Measurements from ENCODE around the gene NCOR1.
"Not testable (repeated sequence)": the region's sequence is repeated elsewhere in the genome, so short reads cannot be mapped to it uniquely, and the experiment has no call there.

NCOR1 gene

DNA sequence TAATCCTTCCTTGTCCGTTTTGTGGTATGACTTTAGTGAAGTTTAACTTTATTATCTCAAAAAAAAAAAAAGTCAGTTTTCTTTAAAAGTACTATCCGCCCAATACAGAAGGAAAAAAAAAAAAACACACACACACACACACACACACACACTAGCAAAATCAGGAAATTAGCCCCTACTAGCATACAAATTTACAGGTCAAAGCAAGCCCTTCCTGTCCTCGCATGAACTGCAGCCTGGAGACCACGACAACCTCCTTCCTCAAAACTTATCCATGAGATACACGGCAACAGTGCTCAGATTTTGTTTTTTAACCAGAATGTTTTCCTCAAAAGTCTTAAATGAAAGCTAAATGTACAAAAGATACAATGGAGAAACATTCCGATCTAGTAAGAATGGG, 16.2 kb downstream of the NCOR1 start:
- no peak overlapping the region for H3K4me3 ChIP-seq (replicated peaks in 1 of 2; ENCODE audit: low read depth in 2 of 2, low read length in 2 of 2)
- peak; percentile 25 to 45 for DNase-seq (ENCODE audit: low read depth in 2 of 2)
- TF ChIP-seq, protein P1, sequence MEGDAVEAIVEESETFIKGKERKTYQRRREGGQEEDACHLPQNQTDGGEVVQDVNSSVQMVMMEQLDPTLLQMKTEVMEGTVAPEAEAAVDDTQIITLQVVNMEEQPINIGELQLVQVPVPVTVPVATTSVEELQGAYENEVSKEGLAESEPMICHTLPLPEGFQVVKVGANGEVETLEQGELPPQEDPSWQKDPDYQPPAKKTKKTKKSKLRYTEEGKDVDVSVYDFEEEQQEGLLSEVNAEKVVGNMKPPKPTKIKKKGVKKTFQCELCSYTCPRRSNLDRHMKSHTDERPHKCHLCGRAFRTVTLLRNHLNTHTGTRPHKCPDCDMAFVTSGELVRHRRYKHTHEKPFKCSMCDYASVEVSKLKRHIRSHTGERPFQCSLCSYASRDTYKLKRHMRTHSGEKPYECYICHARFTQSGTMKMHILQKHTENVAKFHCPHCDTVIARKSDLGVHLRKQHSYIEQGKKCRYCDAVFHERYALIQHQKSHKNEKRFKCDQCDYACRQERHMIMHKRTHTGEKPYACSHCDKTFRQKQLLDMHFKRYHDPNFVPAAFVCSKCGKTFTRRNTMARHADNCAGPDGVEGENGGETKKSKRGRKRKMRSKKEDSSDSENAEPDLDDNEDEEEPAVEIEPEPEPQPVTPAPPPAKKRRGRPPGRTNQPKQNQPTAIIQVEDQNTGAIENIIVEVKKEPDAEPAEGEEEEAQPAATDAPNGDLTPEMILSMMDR (IDR thresholded peaks at IDR 0.05; ENCODE audit: low read depth, low read length) = no peak

DNA sequence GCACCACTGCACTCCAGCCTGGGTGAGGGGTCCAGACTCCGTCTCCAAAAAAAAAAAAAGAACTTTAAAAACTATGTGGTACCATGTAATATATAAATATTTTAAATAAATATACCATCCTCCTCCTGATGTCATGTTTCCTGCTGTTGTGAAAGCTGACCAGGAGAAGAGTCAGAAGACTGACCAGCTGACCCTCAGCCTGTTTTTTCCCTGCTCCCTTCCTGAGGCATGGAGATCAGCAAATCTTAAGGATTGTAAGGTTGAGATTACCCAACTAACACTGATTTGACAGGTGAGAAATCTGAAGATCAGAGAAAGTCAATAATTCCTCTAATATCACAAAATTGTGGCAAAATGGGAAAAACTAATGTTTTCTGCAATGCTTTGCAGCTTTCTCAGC, 18.1 kb downstream of the NCOR1 start:
- TF ChIP-seq, protein P1 (IDR thresholded peaks at IDR 0.05; ENCODE audit: low read depth, low read length) = no peak
- DNase-seq (ENCODE audit: low read depth in 2 of 2) = no peak

DNA sequence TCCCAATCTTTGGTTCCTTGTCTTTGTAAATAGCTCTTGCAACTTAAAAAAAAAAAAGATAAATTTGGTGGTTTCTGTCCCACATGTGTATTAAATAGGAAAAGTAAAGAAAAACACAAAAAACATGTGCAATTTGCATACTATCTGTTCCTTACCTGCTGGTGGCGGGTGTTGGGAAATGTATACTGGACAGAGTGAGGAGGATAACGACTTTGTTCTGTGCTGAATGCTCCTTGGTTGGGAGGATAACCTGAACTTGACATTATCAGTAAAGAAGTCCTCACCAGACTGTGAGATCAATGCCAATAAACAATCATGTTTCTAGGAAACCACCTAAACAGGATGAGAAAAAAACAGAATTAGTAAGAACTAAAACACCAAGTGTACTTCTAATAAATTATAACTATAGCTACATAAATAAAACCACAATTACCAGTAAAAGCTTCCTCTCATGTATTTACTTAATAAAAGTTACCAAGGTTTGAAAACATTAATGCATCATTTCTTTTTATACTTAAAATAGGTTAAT, 21.0 kb downstream of the NCOR1 start:
- DNase-seq (ENCODE audit: low read depth in 2 of 2); H3K4me3 ChIP-seq (replicated peaks in 1 of 2; ENCODE audit: low read depth in 2 of 2, low read length in 2 of 2): not testable (repeated sequence)

More for the DNA sequence above, 18.1 kb downstream of the NCOR1 start:
- H3K4me3 ChIP-seq (replicated peaks in 1 of 2; ENCODE audit: low read depth in 2 of 2, low read length in 2 of 2) = no peak overlapping the region

DNA sequence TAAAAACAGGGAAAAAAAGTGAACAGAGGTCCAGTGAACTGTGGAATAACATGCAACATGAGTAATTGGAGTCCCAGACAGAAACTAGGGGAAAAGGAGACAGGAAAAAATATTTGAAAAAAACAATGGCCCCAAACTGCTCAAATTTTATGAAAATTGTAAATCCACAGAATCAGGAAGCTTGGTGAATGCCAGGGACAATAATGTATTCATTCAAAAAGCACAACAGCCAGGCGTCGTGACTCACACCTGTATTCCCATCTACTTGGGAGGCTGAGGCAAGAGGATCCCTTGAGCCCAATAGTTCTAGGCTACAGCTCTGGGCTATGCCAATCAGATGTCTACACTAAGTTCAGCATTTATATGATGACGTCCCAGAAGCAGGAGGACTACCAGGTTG, 23.7 kb downstream of the NCOR1 start:
- peak in 1 of 2 donors; percentile 46 for DNase-seq (ENCODE audit: low read depth in 2 of 2)
- TF ChIP-seq, protein P1 (IDR thresholded peaks at IDR 0.05; ENCODE audit: low read depth, low read length) = no peak
- H3K4me3 ChIP-seq (replicated peaks in 1 of 2; ENCODE audit: low read depth in 2 of 2, low read length in 2 of 2) = no peak overlapping the region

DNA sequence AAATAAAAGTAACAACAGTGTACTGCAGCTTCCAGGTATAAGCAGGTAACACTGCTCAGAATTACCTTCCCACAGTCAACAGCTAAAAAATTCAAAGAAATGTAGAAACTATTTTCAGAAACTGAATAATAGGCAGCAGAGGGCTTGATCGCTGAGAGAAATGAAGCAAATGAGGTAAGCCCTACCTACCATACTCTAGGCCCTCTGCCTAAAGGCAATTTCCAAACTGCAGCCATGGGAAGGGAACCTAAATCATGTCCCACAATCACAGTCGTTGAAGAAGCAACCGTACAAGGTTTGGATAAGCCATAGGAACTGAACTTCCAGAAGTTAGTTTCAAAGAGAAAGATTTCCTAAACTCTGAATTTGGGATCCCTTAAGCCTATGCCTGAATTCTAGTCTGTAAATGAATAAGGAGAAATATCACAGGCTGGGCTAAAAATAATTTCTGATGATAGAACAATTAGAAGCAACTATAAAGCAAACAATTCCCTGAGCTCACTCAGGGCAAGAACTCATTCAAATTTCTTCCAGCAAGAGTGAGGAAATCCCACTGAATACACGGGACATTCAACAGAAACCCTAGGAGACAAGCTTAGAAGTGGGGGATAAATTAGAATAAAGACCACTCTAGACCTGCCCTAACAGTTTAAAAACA, 24.5 kb downstream of the NCOR1 start:
- TF ChIP-seq, protein P1 (IDR thresholded peaks at IDR 0.05; ENCODE audit: low read depth, low read length) = no peak
- DNase-seq (ENCODE audit: low read depth in 2 of 2) = no peak
- H3K4me3 ChIP-seq (replicated peaks in 1 of 2; ENCODE audit: low read depth in 2 of 2, low read length in 2 of 2) = no peak overlapping the region

DNA sequence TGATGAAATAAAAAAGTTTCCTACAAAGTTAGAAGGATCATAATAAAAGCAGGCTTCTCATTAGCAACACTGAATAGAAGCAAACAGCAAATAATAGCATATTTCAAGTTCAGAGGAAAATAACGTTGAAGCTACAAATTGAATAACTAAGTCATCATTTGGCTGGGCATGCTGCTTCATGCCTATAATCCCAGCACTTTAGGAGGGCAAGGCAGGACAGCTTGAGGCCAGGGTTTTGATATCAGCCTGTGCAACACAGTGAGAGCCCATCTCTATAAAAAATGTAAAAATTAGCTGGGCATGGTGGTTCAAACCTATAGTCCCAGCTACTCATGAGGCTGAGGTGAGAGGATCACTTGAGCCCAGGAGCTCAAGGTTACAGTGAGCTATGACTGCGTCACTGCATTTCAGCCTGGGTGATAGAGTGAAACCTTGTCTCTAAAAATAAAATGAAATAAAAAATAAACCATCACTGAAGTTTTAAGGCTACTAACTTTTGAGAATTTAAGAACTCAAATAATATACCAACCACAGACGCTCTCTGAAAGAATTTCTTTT, 25.5 kb downstream of the NCOR1 start:
- DNase-seq (ENCODE audit: low read depth in 2 of 2) = no peak
- TF ChIP-seq, protein P1 (IDR thresholded peaks at IDR 0.05; ENCODE audit: low read depth, low read length) = no peak
- no peak overlapping the region for H3K4me3 ChIP-seq (replicated peaks in 1 of 2; ENCODE audit: low read depth in 2 of 2, low read length in 2 of 2)

DNA sequence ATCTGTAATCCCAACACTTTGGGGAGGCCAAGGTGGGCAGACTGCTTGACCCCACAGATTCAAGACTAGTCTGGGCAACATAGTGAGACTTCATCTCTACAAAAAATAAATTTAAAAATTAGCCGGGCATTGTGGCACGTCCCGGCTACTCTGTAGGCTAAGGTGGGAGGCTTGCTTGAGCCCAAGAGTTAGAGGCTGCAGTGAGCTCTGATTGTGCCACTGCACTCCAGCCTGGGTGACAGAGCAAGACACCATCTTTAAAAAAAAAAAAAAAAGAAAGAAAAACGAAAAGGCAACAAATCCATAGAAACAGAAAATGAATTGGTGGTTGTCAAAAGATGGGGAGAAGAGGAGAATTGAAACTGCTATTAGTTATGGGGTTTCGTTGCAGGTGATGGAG, 27.7 kb downstream of the NCOR1 start:
- H3K4me3 ChIP-seq (replicated peaks in 1 of 2; ENCODE audit: low read depth in 2 of 2, low read length in 2 of 2) = no peak overlapping the region
- DNase-seq (ENCODE audit: low read depth in 2 of 2) = no peak
- TF ChIP-seq, protein P1 (IDR thresholded peaks at IDR 0.05; ENCODE audit: low read depth, low read length) = no peak

Measured in cardiac fibroblast (primary cell).